Embryonic facial prominence (tissue), 1 donor: ENCODE data around the gene RNASEH2B.
A peak's percentile ranks its signal among the peaks of the same experiment; 100 is the strongest.

Source experiments
- DNase-seq: peaks from one replicate; pipeline ENCODE4 v3.0.0-alpha.2; 2016; ENCODE audit errors: extremely low spot score

The RNASEH2B gene

DNA sequence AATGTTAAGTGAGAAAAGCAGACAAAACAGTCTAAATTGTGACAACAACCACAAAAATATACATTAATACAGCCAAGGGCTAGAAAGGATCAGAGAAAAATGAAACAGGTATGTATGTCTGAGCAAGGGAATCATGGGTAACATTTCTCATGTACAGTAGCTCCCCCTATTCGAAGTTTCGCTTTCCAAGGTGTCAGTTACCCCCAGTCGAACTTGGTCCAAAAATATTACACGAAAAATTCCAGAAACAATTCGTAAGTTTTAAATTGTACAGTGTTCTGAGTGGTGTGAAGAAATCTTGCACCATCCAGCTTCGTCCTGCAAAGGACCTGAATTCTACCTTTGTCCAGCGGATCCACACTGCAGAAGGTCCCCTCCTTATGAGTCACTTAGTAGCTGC lies 1.8 kb upstream of the RNASEH2B start:
- no peak for DNase-seq

DNA sequence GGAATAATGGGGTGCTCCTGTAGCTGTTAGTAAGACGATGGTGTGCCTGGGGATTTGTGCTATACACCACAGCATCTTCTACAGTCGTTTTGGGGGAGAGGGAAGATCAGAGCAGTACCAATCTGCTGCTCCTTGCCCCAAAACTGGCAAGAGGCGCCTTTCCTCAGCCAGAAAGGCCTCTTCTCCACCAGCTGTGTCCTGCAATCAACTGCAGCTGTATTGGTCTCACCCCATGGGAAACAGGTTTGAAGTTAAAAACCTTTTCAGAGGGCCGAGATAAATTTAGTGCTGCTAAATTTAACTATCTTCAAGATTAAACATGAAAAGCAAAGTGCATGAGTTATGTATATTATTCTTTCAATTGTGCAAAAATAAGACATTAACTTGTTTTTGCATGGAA lies 1.2 kb upstream of the RNASEH2B start:
- no peak for DNase-seq

DNA sequence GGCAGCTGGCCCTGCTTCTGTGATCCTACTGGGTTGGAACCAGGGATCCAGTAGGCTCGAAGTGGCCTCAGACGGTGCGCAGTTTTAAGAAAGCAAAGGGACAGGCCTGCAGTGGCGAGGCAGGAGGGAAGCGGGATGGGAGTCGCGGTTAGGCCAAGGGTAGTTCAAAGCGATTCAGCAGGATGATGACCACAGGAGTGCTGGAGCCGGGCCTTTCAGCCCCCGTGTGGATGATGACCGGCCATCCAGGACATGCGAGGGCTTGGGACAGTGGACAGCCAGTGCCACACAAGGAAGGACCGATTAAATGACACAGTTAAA lies 854 bp downstream of the RNASEH2B start:
- DNase-seq = no peak

DNA sequence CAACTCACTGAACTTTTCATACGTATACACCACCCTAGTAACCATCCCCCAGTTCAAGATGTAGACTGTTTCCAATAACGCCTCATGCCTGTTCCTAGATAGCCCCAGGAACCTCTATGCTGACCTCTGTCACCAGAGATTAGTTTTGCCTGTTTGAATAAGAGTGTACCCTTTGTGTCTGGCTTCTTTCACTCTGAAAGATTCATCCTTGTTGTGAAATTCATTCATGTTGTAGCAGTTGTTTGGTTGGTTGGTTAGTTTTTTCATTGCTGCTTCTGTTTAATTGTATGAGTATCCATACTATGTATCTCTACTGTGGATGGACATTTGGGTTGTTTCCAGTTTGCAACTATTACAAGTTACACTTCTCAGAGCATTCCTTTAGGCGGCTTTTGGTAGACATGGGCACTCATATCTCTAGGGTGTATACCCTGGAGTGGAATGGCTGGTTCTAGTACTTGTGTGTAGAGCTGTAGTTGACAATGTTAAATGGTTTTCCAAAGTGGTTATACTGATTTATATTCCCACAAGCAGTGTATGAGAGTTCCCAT lies 1.6 kb downstream of the RNASEH2B start:
- no peak for DNase-seq

DNA sequence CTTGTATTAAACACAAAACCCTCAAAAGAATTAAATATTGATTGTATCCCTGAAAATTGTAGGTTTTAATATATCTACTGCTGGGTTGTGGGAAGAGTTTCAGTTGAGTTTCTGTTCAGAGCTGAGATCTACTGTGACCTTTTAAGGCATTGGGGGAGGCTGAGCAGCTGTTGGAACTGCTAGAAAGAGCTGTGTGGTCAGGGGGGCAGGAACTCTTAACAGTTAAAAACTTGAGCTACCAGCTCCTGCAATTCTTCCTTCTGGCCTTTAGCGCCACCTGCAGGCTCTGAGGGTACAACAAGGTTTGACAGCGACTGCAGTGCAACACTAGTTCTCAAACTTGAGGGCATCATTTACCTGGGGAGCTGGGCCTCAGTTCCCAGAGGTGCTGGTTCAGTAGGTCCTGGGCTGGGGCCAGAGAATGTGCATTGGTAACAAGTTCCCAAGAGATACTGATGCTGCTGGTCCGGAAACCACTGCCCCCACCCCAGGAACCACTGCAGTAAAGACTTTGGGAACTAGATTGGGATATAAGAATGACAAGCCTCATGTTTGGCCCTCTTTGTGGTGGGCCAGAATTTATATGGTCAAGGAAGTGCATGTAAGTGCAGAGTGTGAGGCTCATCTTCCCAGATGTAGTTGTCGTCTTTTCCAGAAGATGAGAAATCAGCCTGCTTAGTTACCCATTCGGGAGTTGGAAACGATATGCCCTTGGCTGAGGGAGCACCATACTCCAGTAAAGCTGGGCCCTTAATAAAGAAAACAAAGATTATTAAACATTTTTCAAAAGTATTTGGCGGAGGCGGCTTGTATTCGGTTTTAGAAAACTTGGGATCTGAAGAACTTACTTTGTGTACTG lies 2.6 kb downstream of the RNASEH2B start:
- DNase-seq = peak; percentile 68

DNA sequence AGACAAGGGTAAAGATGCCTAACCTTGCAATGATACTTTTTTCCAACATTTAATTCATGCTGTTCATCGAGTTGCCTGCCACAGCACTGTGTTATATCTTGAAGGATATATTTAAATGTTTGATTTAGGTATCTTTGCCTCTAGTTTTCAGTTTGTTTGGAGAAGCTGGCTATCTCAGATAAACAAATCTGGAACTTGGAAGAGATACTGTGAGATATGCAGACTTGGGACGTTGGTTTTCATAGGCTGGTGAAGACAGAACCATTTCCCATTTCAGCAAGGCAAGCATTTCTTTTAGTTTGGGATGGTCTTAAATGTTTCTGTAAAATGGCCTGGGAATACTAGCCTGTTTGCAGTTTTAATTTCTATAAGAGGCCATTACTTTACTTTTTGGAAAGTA lies 3.3 kb downstream of the RNASEH2B start:
- DNase-seq = no peak

DNA sequence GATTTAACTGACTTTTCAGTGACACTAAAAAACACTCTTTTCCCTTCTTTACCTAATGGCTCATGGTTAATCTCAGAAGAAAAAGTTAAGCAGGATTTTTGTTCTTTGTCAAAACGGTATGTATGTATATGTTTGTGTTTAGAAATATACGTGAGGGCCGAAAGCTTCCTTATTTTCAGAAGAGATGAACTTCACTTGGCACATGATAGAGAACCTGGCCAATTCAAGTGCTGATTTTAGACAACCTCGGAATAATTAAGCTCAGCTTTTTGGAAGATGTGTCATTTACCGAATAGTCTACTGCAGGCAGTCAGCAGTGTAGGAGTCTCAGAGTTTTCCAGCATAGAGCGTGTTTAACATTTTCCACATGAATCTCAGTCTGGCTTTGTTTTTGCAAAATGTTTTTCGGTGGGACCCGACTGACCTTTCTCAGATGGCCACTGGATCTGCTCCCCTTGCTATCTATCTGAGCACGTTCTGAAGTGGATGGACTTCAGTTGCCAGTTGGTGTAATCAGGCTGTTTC lies 4.6 kb downstream of the RNASEH2B start:
- DNase-seq = no peak

DNA sequence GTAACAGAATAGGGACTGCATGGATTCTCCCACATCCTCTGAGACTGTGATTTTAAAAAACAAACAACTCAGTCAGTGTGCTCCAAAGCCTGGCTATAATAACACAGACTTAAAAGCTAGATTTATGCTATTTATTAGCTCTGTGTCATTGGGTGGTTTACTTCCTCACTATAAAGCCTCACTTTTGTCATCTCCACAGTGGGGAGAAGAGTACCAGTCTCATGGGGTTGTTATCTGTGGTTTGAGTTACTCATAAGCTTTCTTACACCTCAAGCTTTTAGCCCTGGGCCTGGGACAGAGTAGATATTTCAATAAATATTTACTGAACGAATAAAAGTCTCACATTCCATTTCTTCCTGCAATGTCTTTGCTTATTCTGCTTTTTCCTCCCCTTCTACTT lies 5.3 kb downstream of the RNASEH2B start:
- no peak for DNase-seq

DNA sequence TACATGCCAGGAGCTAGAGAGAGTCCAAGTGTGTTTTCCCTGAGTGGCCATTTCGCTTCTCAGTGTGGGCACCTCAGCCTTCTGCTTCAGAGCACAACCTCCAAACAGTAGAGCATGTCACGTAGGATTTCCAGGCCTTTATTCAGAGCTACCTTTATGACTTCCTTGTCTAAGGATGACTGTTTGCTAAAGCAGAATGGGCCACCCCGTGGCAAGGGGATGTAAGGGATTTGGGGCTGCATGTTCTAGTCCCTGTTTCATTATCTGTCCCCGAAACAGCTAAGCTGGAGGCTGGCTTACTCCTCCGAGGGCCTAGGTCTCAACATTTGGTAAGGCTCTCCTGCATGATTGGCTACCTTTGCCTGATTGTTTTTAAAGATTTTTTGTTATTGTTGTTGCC lies 6.0 kb downstream of the RNASEH2B start:
- DNase-seq = no peak

DNA sequence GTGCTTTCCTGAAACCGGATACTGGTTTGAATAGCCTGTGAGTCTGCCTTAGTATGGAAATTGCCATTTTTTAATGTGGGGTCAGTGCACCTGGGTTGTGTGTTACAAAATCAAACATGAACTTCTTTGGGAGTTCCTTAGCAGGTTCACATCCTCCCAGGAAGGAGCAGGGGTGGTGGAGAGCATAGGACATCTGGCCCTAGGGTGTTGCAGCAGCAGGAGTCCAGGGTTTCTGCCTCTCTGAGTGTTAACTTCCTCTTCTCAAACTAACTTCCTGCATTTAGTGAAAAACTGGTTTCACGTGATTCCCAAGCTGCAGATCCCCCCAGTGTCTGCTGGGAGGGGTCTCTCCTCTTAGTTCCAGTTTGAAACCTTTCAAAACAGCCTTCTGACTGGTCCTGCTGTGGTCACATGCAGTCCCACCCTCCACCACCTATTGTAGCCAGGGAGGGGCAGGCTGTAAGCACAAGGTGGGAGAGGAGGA lies 7.2 kb downstream of the RNASEH2B start:
- no peak for DNase-seq

DNA sequence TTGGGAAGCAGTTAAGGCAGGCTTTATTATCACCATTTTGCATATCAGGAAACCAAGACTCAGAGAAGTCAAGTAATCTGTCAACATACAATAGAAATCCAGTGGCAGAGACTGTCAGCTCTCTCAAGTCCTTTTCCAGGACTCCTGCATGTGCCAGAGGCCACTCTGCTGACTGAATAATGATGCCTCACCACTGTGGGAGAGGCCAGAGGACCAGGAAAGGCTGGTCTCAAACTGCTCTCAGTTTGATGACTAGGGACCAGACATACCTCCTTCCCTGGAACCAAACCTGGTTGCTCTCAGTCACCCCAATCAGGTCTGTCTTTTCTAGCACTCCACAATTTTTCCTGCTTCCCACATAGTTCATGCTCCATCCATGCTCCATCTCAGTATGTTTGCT lies 8.0 kb downstream of the RNASEH2B start:
- DNase-seq = no peak

DNA sequence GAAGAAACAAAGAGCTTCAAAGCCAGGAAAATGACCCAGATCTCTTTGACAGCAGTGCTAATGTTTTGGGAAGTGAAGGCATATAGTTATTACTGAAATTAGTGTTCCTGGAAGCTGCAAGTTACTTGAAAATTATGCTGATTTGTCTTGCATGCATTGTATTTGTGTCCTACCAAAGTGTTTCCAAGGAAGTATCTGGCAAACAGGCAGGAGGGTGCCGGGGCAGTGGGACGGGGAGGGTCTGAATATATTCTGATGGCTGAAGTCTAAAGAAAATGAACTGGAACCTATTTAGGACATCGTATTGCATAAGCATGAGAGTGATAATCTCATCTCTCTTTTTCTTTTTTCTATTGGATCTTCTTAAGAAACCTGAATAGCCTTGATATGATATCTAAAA lies 9.0 kb downstream of the RNASEH2B start:
- no peak for DNase-seq

DNA sequence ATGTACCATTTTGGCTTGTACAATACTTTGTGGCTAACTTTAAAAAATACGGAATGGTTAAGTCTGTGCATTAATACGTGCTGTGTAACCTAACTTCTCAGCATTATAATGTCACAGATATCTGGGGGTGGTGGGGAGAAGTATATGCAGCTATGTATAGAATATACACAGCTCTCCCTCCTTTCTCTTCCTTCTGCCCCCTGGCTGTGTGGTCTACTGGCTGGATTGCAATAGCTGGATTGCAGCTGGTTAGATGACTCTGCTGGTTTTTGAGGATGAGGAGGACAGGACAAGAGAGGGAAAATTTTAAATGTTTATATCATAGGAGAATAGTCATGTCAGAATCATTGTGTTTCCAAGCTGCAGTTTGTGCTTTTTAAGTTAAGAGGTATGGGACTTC lies 9.7 kb downstream of the RNASEH2B start:
- DNase-seq = no peak

DNA sequence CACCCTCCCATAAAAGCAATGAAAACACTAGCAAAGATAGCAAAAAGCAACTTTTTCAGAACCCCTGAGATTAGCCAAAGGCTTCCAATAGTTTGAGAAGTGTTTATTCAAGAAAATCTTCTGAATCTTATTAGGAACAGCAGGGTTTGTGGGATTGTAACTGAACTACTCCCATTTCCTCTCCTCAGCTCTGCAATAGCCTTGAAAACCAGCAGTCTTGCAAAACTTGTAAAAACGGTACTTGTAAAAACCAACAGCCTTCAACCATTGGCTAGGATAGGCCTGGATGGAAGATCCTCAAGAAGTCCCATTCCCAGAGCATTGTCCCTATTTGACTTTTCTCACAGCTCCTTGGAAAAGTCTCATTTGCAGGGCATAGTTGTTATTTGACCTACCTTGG lies 12.1 kb downstream of the RNASEH2B start:
- DNase-seq = no peak

DNA sequence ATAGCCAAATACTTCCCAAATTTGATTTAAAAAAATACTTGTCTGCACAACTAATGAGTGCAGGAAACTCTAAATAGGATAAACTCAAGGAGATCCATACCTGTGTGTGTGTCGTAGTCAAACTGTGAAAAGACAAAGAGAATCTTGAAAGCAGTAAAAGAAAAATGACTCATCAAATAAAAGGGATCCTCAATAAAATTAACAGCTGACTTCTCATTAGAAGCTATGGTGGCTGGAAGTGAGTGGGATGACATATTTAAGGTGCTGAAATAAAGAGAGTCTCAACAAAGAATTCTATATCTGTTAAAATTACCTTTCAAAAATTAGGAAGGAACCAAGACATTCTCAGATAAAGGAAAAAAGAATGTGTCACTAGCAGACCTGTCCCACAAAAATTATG lies 13.7 kb downstream of the RNASEH2B start:
- DNase-seq = no peak

DNA sequence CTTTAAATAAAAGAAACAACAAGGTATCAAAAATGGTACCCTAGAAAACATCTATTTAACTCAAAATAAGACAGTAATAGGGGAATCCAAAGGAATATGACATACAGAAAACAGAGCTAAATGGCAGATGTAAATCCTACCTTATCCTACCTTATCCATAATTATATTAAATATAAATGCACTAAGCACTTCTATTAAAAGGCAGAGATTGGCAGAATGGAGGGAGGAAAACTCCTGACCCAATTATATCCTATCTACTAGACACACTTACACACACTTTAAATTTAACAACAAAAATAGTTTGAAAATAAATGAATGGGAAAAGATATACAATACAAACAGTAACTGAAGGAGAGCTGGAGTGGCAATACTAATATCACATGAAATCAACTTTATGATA lies 14.4 kb downstream of the RNASEH2B start:
- DNase-seq = no peak

DNA sequence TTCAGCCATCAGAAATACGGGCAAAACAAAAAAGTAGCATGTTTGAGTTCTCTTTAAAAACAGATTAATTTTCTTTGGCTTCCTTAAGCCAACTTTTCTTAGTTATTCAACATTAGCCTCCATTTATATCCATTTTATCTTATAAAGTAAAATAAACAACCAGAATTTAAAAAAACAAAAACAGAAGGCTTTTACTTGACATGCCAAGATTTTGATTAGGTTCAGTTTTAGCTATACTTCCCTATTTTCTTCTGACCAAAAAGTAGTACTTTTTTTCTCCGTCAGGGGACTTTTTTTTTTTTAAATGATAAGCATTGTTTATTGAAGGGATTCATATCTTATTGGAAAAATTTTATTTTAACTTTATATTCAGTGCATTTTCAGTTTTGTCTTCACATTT lies 18.1 kb downstream of the RNASEH2B start:
- DNase-seq = no peak

DNA sequence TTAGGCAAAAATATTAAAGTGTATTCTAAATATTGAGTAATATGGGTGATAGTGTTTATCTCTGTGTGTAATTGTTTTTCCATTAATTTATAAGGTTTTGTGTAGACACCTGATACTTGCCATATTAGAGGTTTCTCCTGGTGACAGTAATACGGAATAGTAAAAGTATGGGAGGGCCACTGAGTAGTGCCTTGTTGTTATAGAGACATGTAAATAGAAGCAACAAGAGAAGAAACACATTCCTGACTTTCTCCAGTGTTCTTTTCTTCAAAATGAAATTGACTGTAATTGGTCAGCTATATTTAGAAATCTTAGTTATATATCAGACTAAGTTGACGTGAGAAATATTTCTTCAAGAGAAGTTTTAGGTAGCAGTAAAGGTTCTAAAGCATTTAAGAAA lies 18.5 kb downstream of the RNASEH2B start:
- DNase-seq = no peak

DNA sequence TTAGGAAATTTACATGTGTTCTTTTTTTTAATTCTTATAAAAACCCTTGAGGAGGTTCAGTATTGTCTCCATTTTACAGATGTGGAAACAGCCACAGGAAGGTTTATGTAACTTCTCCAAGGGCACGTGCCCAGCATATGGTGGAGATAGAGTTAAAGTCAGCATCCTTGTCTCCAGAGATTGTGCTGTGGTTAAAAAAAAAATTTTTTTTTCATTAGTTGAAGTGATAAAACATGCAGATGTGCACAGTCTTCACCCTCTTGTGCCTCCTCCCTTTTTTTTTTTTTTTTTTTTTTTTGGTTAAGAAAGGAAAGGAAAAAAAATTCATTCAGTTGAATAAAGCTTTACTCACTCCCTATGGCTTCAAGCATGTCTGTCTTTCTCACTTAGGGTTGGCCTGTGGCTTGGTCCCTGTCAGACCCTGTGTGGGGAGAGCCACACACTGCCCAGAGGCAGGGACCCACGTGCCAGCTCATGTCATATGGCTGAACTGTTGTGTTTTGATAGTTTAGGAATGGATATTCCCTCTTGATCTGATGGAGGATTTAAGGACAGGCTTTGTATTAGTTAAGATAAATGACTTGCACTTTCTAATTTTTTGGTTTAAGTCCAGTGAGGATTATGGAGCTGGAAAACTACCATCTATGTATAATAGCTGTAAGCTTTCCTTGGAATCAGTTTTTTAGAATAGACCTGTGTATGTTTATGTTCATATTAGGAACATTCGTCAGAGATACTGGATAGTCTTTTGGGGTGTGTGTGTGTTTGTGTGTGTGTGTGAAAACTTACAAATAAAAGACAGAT lies 19.3 kb downstream of the RNASEH2B start:
- no peak for DNase-seq

DNA sequence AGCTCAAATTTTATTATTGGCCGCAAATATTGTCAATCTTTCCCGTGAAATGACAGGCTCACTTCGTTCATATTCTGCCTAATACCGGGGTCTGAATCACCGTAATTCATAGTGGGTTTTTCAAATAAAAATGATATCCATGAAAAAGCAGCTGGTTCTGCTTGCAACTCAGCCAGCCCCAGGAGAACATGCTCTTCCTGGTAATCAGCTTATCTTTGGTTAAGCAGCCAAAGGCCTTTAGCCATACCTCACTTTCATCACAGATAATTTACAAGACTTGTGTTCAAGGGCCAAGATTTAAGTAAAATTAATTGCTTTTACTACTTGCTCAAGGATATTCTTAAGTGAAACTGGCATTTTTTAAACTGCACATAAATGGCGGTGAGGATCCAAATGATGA lies 22.5 kb downstream of the RNASEH2B start:
- no peak for DNase-seq

DNA sequence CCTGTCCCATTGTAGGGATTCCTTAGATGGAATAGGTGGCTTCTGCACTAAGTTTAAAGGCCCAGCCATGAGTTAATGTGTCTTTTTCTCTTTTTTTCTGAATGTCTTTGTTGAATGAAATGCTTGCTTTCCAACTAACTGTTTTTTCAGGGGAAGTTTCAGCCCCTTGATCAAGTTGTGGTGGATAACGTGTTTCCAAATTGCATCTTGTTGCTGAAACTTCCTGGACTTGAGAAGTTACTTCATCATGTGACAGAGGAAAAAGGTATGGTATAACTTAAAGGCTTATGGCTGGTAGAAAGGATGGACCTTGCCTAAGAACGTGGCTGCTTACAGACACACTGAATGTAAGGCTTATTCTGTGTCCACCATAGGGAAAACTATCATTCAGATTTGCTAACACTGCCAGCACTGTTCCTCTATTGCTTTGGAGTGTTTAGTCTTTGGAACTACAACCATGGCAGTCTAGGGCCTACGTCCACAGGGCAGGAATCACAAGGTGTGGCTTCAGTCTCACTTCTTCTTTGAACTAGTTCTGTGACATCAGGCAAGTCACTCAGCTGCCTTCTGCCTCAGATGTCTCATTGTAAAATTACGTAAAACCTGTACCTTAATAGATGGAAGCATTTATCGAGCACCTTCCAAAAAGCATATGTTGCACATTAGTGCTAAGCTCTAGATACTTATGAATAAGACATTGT lies 25.3 kb downstream of the RNASEH2B start:
- no peak for DNase-seq

DNA sequence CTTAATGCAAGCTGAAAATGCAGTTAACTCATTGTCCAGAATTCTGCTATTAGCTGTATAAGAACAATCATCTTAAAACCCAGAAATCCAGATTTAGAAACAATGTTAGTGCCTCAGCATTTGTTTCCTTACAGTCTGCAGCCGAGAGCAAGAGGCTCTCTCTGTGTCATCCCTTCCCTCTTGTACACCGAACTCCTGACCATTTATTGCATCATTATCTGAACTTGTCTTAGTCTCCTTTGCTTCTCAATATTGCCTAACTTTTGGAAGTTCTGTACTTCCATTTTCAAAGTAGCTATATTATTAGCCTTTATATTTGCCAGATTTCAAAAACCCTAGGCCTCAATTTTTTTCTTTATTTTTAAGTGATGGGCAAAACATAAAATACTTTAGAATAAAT lies 27.1 kb downstream of the RNASEH2B start:
- no peak for DNase-seq
